ENCODE measurements around the gene TBC1D14.
"Not testable (repeated sequence)": the region's sequence is repeated elsewhere in the genome, so short reads cannot be mapped to it uniquely, and the experiment has no call there.

The TBC1D14 gene

DNA sequence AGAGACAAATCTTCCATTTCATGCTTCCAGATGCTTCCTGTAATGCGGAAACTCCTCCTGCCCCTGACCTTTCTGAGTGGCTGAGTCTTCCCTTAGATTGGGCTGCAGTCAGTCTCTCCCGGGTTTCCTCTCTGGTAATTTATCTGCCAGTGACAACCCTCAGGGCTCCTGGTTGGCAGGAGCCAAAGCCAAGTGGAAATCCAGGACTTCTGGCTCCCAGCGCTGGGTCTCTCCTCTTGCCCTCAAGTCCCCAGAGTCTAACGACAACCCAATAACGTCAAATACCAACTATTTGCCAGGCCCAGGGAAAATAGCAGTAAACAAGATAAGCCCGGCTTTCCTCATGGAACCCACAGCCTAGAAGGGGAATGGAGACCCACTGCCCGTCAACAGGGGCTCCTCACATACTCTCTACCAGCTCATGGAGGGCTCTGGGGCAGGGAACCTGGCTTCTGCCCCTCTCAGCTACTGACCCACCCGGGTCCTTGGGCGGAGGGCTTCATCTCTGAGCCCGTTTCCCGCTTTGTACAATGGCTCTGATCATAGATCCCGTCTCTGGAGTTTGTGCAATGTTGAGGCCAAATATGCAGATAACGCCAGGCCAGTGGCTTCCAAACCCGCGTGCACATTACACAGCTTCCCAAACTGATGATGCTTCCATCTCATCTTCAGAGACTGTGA is 1.1 kb upstream of the TBC1D14 start:
- DNase-seq (ENCODE audit: low spot score): no peak
- no peak for TF ChIP-seq CTCF (IDR thresholded peaks at IDR 0.05; ENCODE audit: extremely low read depth, insufficient read depth, missing control alignments)
- in situ Hi-C loops (cut with MboI; ENCODE audit: low pct_unique_long_range_greater_than_20kb, low sequenced_read_pairs, unreplicated experiment): no loop called here

DNA sequence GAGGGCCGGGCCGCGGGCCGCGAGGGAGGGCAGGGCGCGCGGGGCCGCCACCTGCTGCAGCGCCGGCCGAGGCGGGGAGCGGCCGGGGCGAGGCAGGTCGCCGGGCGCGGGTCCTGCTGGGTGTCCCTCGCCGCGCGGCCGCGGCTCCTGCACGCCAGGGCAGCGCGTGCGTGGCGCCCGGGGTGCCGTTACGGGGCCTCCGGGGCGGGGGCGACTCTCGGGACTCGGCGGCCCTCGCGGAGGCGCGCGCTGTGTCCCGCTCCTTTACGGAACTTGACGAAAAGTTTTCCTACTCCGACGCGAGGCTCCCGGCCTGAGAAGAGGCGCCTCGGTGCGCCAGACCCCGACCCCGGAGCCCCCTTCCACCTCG is 329 bp downstream of the TBC1D14 start:
- in situ Hi-C loops (cut with MboI; ENCODE audit: low pct_unique_long_range_greater_than_20kb, low sequenced_read_pairs, unreplicated experiment): no loop called here
- DNase-seq (ENCODE audit: low spot score): no peak
- no peak for TF ChIP-seq CTCF (IDR thresholded peaks at IDR 0.05; ENCODE audit: extremely low read depth, insufficient read depth, missing control alignments)

DNA sequence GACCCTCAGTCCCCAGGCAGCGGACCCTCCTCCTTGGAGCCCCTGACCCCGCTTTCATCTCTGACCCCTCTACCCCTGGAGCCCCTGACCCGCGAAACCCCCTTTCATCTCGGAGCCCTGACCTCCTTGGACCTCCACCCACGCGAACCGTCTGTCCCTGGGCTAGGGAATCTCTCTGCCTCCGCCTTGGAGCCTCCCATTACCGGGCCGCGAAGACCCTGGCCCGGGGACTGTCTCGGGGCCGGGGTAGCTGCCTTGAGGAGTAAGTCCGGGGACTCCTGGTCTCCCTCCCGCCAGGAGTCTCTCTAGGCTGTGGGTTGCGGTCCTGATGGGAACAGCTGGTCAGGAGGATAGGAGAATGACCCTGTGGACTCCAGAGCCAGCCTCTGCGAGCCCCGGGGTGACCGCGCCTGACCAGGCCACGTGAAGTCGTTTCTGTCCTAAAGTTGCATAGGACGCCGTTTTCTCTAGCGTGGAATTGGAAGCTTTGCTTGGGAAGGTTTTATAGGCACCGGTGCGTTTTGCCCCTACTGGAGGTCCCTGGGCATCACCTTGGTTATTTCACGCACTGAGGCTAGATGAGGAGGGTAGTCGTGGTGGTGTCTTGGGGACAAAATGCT is 824 bp downstream of the TBC1D14 start:
- in situ Hi-C loops (cut with MboI; ENCODE audit: low pct_unique_long_range_greater_than_20kb, low sequenced_read_pairs, unreplicated experiment): no loop called here
- no peak for DNase-seq (ENCODE audit: low spot score)
- no peak for TF ChIP-seq CTCF (IDR thresholded peaks at IDR 0.05; ENCODE audit: extremely low read depth, insufficient read depth, missing control alignments)

DNA sequence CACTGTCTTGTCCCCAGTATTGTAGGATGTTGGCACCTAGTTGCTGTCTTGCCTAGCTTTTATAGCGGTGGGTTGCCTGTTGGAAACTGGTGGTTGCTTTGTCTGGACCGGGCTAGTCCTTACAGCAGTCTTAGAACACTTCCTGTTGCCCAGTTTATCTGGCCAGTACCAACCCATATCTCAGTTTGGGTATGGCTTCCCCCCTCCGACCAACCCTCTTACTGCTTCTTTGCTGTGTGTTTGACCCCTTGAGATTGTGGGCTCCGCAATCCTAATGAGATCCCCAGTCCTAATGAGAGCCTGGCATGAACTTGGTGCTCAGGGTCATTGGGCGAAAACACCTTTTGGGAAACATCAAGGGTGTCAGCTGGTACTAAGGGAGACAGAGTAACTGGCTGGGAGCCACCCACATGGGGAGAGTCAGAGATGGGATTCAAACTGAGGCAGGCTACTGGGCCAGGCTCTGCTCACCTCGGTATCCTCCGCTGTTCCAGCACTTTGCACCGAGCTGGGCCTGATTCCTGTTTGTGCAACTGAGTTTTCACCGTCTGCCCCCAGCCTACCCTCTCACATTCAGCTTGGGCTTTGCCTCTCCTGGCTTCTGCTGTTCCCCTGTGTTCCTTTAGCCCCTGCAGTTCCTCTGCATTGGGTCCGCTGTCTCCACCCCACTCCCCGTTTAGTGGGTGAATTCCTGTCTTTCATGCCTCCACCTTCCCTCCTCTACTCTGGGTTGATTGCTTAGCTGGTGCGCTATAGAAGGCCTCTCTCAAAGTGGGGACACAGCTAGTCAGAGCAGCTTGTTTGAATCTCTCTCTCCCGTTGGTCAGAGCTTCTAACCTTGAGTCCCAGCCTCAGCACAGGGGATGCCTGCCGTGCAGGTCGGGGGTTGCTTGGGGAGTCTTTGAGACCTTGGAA is 1.6 kb downstream of the TBC1D14 start:
- DNase-seq (ENCODE audit: low spot score): no peak
- no peak for TF ChIP-seq CTCF (IDR thresholded peaks at IDR 0.05; ENCODE audit: extremely low read depth, insufficient read depth, missing control alignments)
- in situ Hi-C loops (cut with MboI; ENCODE audit: low pct_unique_long_range_greater_than_20kb, low sequenced_read_pairs, unreplicated experiment): no loop called here

GRCh38 chr4:6911917-6912316 is 2.3 kb downstream of the TBC1D14 start:
- in situ Hi-C loops (cut with MboI; ENCODE audit: low pct_unique_long_range_greater_than_20kb, low sequenced_read_pairs, unreplicated experiment); DNase-seq (ENCODE audit: low spot score): not testable (repeated sequence)

GRCh38 chr4:6912441-6912840 is 2.8 kb downstream of the TBC1D14 start:
- TF ChIP-seq CTCF (IDR thresholded peaks at IDR 0.05; ENCODE audit: extremely low read depth, insufficient read depth, missing control alignments): no peak
- in situ Hi-C loops (cut with MboI; ENCODE audit: low pct_unique_long_range_greater_than_20kb, low sequenced_read_pairs, unreplicated experiment): no loop called here
- no peak for DNase-seq (ENCODE audit: low spot score)
